Breast epithelium (tissue), 4 donors: ENCODE data around the gene NTRK2. TPM values are rescaled to one million over a fixed set of nuclear protein-coding genes. Genes with fewer than 3 reads are reported as not detected.

Experiments used
- DNase-seq, 2 donors: peaks; one replicate each; pipeline ENCODE4 v3.0.0-alpha.2; 2019; ENCODE audit warnings: low spot score in 2 of 2
- H3K27ac ChIP-seq, 2 donors: fragments of 200-600 bp; sonication (generic) in 1 of 2; one replicate each; pipeline ENCODE4 v1.5.1; 2016 to 2019; ENCODE audit warnings: mild to moderate bottlenecking in 1 of 2
- H3K27me3 ChIP-seq, 2 donors: fragments of 200-600 bp; sonication (generic) in 1 of 2; one replicate each; pipeline versions ENCODE4 v1.5.1 to v1.6.0; 2017 to 2019; ENCODE audit warnings: control low read depth in 1 of 2, mild to moderate bottlenecking in 1 of 2
- H3K36me3 ChIP-seq: fragments of 200-600 bp; one replicate; pipeline ENCODE4 v1.5.1; 2019
- H3K4me1 ChIP-seq, 2 donors: fragments of 200-600 bp; sonication (generic); one replicate each; pipeline ENCODE4 v1.5.1; 2016 to 2019; ENCODE audit warnings: control low read depth in 1 of 2
- H3K4me3 ChIP-seq, 3 donors: fragments of 200-600 bp; sonication (generic); 1 replicate in 2 of 3; 2 replicates in 1 of 3; pipeline ENCODE4 v1.5.1; 2016 to 2019; ENCODE audit warnings: mild to moderate bottlenecking in 3 of 3, moderate library complexity in 2 of 3
- H3K9me3 ChIP-seq, 2 donors: fragments of 200-600 bp; sonication (generic) in 1 of 2; one replicate each; pipeline ENCODE4 v1.5.1; 2016 to 2019; ENCODE audit warnings: control low read depth in 1 of 2
- POLR2A ChIP-seq: fragments of 450-650 bp; IDR thresholded peaks from one replicate; pipeline ENCODE4 v1.6.1; 2016; ENCODE audit warnings: antibody characterized with exemption, mild to moderate bottlenecking, moderate library complexity
- POLR2AphosphoS5 ChIP-seq, 3 donors: sonication (generic); formaldehyde crosslinking; IDR thresholded peaks; one replicate each; pipeline ENCODE4 v1.6.1; 2017; ENCODE audit warnings: antibody characterized with exemption in 3 of 3
- intact Hi-C: fragments of 100-400 bp; cut with DNase I; formaldehyde crosslinking; loops from one replicate; pipeline ENCODE4 v1.15.1; 2023; ENCODE audit warnings: low total_unique reads
- total RNA-seq, 3 donors: library from RNA; depleted of rRNA; stranded (reverse); fragments of >200 nt; gene quantifications; one replicate each; pipeline ENCODE4 v1.1.0, GENCODE V29; 2016
- TF ChIP-seq, protein P1 (sequence below), 3 donors: fragments of 450-650 bp; IDR thresholded peaks; one replicate each; pipeline ENCODE4 v1.5.1; 2016 to 2017; ENCODE audit warnings: antibody characterized with exemption in 3 of 3, mild to moderate bottlenecking in 3 of 3, moderate library complexity in 3 of 3

The NTRK2 gene
- total RNA-seq, 3 donors from 2014 or later = 25.9 to 134 (median 112) TPM

DNA sequence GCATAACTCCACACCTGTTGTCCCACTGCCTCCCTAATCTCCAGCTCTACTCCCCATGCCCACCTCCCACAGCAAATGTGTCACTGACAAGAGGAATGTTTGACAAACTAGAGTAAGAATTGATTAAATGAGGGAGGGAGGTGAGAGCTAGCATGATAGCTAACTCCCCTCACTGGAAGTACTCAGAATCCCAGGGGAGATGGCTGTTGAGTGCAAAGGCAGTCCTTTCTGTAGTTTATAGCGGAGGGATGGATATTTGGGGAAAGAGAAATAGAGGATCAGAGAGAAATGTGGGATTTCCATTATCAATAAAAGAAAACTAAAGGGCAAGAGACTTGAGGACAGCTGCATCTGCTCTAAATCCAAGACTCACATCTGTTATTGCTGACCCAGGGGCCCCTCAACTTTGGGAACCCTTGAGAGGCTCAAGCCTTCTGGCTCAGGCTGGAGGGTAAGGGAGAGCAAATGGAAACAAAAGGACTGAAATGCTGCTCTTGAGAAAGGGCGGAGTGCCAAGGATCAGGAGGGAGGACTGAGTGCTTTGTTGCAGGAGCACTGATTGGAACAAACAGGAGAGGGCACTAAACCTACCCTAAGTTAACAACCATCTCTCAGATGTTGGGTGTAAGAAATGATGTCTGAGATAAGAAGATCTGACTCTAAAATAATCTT, 372.1 kb downstream of the NTRK2 start:
- intact Hi-C loops = no loop called here
- H3K9me3 ChIP-seq = no peaks in the 10 kb centered on the region

DNA sequence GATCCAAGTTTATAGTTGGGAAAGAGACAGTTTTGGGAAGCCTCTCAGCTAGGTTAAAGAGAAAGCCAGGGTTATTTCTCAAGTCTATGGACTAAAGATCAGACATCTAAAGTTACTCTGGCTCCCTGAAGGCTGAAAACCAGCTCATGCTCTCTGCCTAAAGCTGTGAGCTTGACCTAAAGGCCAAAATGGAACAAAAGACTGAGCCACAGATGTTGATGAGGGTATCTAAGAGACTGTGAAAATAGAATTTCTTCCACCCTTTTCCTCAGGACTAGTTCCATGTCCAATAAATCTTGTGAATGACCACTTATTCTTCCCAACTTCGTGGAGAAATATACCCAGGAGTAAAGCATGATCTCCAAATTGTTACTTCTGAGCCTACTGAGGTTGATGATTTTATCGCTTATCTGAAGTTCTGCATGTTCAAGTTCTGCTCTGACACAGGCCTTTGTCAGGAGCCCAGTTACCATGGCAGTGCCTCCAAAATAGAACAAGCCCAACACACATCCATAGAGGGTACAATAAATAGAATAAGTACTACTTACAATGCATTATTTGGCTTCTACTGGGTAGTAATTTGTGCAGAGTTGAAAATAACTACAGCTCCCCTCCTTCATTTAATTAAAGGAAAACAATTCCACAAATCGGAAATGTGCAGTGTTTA, 373.6 kb downstream of the NTRK2 start:
- TF ChIP-seq POLR2AphosphoS5 (IDR thresholded peaks at IDR 0.05) (no peak), POLR2A (no peak)
- TF ChIP-seq, protein P1, sequence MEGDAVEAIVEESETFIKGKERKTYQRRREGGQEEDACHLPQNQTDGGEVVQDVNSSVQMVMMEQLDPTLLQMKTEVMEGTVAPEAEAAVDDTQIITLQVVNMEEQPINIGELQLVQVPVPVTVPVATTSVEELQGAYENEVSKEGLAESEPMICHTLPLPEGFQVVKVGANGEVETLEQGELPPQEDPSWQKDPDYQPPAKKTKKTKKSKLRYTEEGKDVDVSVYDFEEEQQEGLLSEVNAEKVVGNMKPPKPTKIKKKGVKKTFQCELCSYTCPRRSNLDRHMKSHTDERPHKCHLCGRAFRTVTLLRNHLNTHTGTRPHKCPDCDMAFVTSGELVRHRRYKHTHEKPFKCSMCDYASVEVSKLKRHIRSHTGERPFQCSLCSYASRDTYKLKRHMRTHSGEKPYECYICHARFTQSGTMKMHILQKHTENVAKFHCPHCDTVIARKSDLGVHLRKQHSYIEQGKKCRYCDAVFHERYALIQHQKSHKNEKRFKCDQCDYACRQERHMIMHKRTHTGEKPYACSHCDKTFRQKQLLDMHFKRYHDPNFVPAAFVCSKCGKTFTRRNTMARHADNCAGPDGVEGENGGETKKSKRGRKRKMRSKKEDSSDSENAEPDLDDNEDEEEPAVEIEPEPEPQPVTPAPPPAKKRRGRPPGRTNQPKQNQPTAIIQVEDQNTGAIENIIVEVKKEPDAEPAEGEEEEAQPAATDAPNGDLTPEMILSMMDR (IDR thresholded peaks at IDR 0.05) = no peak
- intact Hi-C loops = no loop called here
- Histone ChIP-seq H3K9me3 (no peaks in the 10 kb centered on the region), H3K36me3 (no peaks in the 10 kb centered on the region), H3K27ac (no peak overlapping the region), H3K27me3 (no peaks in the 10 kb centered on the region), H3K4me1 (no peaks in the 10 kb centered on the region), H3K4me3 (no peak overlapping the region)
- no peak for DNase-seq

More for the DNA sequence above, 372.1 kb downstream of the NTRK2 start:
- no peaks in the 10 kb centered on the region for H3K36me3 ChIP-seq
- H3K4me1 ChIP-seq = no peaks in the 10 kb centered on the region
- no peak for DNase-seq
- H3K4me3 ChIP-seq = no peak overlapping the region
- no peak overlapping the region for H3K27ac ChIP-seq
- TF ChIP-seq, protein P1 (IDR thresholded peaks at IDR 0.05) = no peak
- no peak for TF ChIP-seq POLR2AphosphoS5 (IDR thresholded peaks at IDR 0.05)
- H3K27me3 ChIP-seq = no peaks in the 10 kb centered on the region

DNA sequence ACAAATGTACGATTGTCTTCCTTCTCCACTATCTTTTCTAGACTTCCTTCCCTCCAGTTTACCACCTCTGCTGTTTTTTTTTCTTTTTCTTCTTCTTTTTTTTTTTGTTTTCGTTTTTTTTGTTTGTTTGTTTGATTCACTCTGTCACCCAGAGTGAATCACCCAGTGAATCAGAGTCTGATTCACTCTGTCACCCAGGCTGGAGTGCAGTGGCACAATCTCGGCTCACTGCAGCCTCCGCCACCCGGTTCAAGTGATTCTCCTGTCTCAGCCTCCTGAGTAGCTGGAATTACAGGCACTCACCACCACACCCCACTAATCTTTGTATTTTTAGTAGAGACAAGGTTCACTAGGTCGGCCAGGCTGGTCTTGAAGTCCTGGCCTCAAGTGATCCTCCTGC, 375.7 kb downstream of the NTRK2 start:
- Histone ChIP-seq H3K4me1 (no peaks in the 10 kb centered on the region), H3K36me3 (no peaks in the 10 kb centered on the region), H3K27me3 (no peaks in the 10 kb centered on the region), H3K4me3 (no peak overlapping the region), H3K27ac (no peak overlapping the region), H3K9me3 (no peaks in the 10 kb centered on the region)
- TF ChIP-seq POLR2A = no peak
- TF ChIP-seq, protein P1 (IDR thresholded peaks at IDR 0.05) = no peak
- no peak for DNase-seq
- intact Hi-C loops = no loop called here

GRCh38 chr9:85046475-85046874, 376.9 kb downstream of the NTRK2 start:
- intact Hi-C loops = no loop called here
- TF ChIP-seq, protein P1 (IDR thresholded peaks at IDR 0.05) = no peak
- TF ChIP-seq POLR2AphosphoS5 (IDR thresholded peaks at IDR 0.05) (no peak), POLR2A (no peak)
- no peaks in the 10 kb centered on the region for H3K27me3 ChIP-seq
- no peaks in the 10 kb centered on the region for H3K9me3 ChIP-seq
- H3K27ac ChIP-seq = no peak overlapping the region
- no peak for DNase-seq
- H3K4me1 ChIP-seq = no peaks in the 10 kb centered on the region
- no peaks in the 10 kb centered on the region for H3K36me3 ChIP-seq
- no peak overlapping the region for H3K4me3 ChIP-seq

GRCh38 chr9:85053206-85053786, 383.8 kb downstream of the NTRK2 start:
- Histone ChIP-seq H3K9me3 (no peaks in the 10 kb centered on the region), H3K4me1 (no peaks in the 10 kb centered on the region), H3K27ac (no peak overlapping the region), H3K27me3 (no peaks in the 10 kb centered on the region), H3K36me3 (no peaks in the 10 kb centered on the region), H3K4me3 (no peak overlapping the region)
- intact Hi-C loops = no loop called here
- no peak for DNase-seq
- no peak for TF ChIP-seq POLR2AphosphoS5 (IDR thresholded peaks at IDR 0.05)
- TF ChIP-seq, protein P1 (IDR thresholded peaks at IDR 0.05) = no peak
- TF ChIP-seq POLR2A = no peak
